ENCODE measurements around the gene FN1.

DNA sequence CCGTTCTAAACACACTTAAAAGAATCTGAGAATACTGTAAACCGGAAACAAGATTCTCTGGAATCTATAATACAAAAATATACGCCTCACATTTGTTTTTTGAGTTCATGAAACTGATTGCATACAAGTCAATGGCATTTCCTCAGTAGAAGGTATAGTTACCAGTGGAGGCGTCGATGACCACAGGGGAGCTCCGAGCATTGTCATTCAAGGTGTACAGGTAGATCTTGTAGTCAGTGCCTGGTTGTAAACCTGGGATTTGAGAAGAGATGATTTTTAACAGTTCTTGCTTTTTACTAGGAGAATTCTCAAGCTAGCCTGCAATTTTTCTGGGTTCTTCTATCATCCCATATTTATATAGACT is 60.4 kb downstream of the FN1 start:
- TF ChIP-seq POLR2A (IDR thresholded peaks at IDR 0.05), result no peak
- TF ChIP-seq, protein P1, sequence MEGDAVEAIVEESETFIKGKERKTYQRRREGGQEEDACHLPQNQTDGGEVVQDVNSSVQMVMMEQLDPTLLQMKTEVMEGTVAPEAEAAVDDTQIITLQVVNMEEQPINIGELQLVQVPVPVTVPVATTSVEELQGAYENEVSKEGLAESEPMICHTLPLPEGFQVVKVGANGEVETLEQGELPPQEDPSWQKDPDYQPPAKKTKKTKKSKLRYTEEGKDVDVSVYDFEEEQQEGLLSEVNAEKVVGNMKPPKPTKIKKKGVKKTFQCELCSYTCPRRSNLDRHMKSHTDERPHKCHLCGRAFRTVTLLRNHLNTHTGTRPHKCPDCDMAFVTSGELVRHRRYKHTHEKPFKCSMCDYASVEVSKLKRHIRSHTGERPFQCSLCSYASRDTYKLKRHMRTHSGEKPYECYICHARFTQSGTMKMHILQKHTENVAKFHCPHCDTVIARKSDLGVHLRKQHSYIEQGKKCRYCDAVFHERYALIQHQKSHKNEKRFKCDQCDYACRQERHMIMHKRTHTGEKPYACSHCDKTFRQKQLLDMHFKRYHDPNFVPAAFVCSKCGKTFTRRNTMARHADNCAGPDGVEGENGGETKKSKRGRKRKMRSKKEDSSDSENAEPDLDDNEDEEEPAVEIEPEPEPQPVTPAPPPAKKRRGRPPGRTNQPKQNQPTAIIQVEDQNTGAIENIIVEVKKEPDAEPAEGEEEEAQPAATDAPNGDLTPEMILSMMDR (IDR thresholded peaks at IDR 0.05), result no peak

All from body of pancreas (tissue), 4 donors.